ENCODE results near the gene ACACB.

DNA sequence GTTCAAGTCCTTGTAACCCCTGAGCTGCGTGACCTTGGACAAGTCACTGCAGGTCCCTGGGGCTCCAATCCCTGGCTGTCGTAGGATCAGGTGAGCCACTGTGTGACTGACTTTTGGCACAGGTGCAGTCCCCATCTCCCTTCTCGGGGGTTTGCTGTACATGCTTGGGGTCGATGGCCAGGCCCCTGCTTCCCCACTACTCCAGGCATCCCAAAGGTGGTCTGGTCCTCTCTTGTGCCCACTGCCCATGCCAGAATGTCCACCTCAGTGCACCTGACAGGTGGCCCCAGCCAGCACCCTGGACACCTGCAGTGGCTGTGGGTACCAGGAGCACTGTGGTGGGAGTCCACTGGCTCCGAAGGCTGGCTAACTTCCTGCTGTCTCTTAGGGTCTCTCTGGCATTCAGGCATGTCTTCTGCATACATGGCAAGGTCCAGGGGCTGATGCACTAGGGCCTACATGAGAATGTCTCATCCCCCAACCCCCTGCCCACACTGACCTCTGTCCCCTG lies 178.0 kb downstream of the ACACB start:
- TF ChIP-seq GATA3 (IDR thresholded peaks at IDR 0.05; ENCODE audit: low read depth, low read length) (no peak), GATA2 (IDR thresholded peaks at IDR 0.05; ENCODE audit: low read depth, low read length) (no peak)

Measured in SH-SY5Y (cell line).